K562 (cell line): ENCODE data around the gene ARHGAP28. TPM values are rescaled to one million over a fixed set of nuclear protein-coding genes. Genes with fewer than 3 reads are reported as not detected.

Source experiments
- ATF7 ChIP-seq: fragments of 450-650 bp; IDR thresholded peaks from 2 replicates; pipeline ENCODE4 v1.7.1; 2014; ENCODE audit warnings: mild to moderate bottlenecking, moderate library complexity
- CBFA2T3 ChIP-seq: fragments of 450-650 bp; IDR thresholded peaks from 2 replicates; pipeline ENCODE4 v1.6.1; 2017
- HNRNPLL ChIP-seq: fragments of 200-400 bp; formaldehyde crosslinking; IDR thresholded peaks from 2 replicates; pipeline ENCODE4 v1.6.1; 2017; ENCODE audit warnings: low read length, low read depth, mild to moderate bottlenecking; ENCODE audit not compliant: poor library complexity, severe bottlenecking
- KLF1 ChIP-seq: fragments of 450-650 bp; IDR thresholded peaks from 2 replicates; pipeline ENCODE4 v1.6.1; 2016; ENCODE audit warnings: missing genetic modification characterization, missing compliant biosample characterization
- L3MBTL2 ChIP-seq: fragments of 450-650 bp; IDR thresholded peaks from 2 replicates; pipeline ENCODE4 v1.6.1; 2016; ENCODE audit warnings: mild to moderate bottlenecking, moderate library complexity
- MYBL2 ChIP-seq, 2 experiments: fragments of 450-650 bp in 1 of 2; sonication (generic) in 1 of 2; formaldehyde crosslinking in 1 of 2; IDR thresholded peaks; 2 replicates each; pipeline versions ENCODE4 v1.6.1 to v1.8.1; 2017 to 2022; ENCODE audit warnings: borderline replicate concordance in 1 of 2, inconsistent platforms in 1 of 2, low read depth in 1 of 2, mild to moderate bottlenecking in 1 of 2, missing genetic modification reagents in 1 of 2, moderate library complexity in 1 of 2
- NR2C2 ChIP-seq, 2 experiments: fragments of 200-800 bp in 1 of 2; sonication (Bioruptor generic) in 1 of 2; sonication (generic) in 1 of 2; formaldehyde crosslinking in 1 of 2; IDR thresholded peaks; 2 replicates each; pipeline versions ENCODE4 v1.6.1 to v1.8.0; 2016 to 2022; ENCODE audit warnings: mild to moderate bottlenecking in 1 of 2, missing compliant biosample characterization in 1 of 2, missing genetic modification characterization in 1 of 2, missing genetic modification reagents in 1 of 2
- POLR2A ChIP-seq: fragments of 450-650 bp; conservative IDR thresholded peaks from 2 replicates; pipeline ENCODE4 v1.6.1; 2016
- RBFOX2 ChIP-seq: fragments of 200-400 bp; formaldehyde crosslinking; IDR thresholded peaks from 2 replicates; pipeline ENCODE4 v1.6.1; 2017; ENCODE audit warnings: low read depth, mild to moderate bottlenecking, low read length, moderate library complexity
- RNF2 ChIP-seq: sonication (generic); IDR thresholded peaks from 2 replicates; pipeline ENCODE4 v1.6.1; 2016
- SAFB2 ChIP-seq: fragments of 200-400 bp; formaldehyde crosslinking; IDR thresholded peaks from 2 replicates; pipeline ENCODE4 v1.6.1; 2018; ENCODE audit warnings: borderline replicate concordance, low read length, low read depth, moderate library complexity; ENCODE audit not compliant: severe bottlenecking
- SMAD4 ChIP-seq: fragments of 250-450 bp; sonication (Bioruptor Pico); conservative IDR thresholded peaks from 2 replicates; pipeline ENCODE4 v1.8.0; 2021; ENCODE audit warnings: inconsistent platforms, mild to moderate bottlenecking, moderate library complexity
- SREBF2 ChIP-seq: sonication (generic); formaldehyde crosslinking; IDR thresholded peaks from 2 replicates; pipeline ENCODE4 v1.4.0; 2020; ENCODE audit warnings: mild to moderate bottlenecking, missing genetic modification reagents
- TAF1 ChIP-seq: IDR thresholded peaks from 2 replicates; pipeline ENCODE4 v1.6.1; 2011; ENCODE audit warnings: mild to moderate bottlenecking, low read length, moderate library complexity; ENCODE audit not compliant: insufficient read depth, control insufficient read depth, severe bottlenecking; ENCODE audit errors: extremely low read depth
- TAF7 ChIP-seq: fragments of 450-650 bp; IDR thresholded peaks from 2 replicates; pipeline ENCODE4 v1.6.1; 2016; ENCODE audit warnings: missing genetic modification characterization, missing compliant biosample characterization
- THRA ChIP-seq: fragments of 450-650 bp; IDR thresholded peaks from 2 replicates; pipeline ENCODE4 v1.6.1; 2017; ENCODE audit warnings: mild to moderate bottlenecking, moderate library complexity
- TOE1 ChIP-seq, 2 experiments: fragments of 450-650 bp in 1 of 2; sonication (generic) in 1 of 2; formaldehyde crosslinking in 1 of 2; IDR thresholded peaks; 2 replicates each; pipeline versions ENCODE4 v1.7.1 to v1.8.0; 2016 to 2022; ENCODE audit warnings: borderline replicate concordance in 2 of 2, mild to moderate bottlenecking in 2 of 2, antibody characterized with exemption in 1 of 2, inconsistent platforms in 1 of 2, low read depth in 1 of 2, missing genetic modification reagents in 1 of 2, moderate library complexity in 1 of 2
- ZBTB1 ChIP-seq: sonication (generic); formaldehyde crosslinking; IDR thresholded peaks from 2 replicates; pipeline ENCODE4 v1.8.1; 2023; ENCODE audit warnings: missing genetic modification reagents, low read depth, mild to moderate bottlenecking, borderline replicate concordance
- ZBTB17 ChIP-seq: fragments of 450-650 bp; formaldehyde crosslinking; IDR thresholded peaks from 2 replicates; pipeline ENCODE4 v1.4.0; 2020; ENCODE audit warnings: mild to moderate bottlenecking
- ZNF134 ChIP-seq: fragments of 250-450 bp; sonication (Bioruptor Pico); conservative IDR thresholded peaks from 2 replicates; pipeline ENCODE4 v1.4.0; 2020
- ZNF639 ChIP-seq, 2 experiments: fragments of 200-800 bp in 1 of 2; sonication (Bioruptor generic) in 1 of 2; sonication (generic) in 1 of 2; formaldehyde crosslinking in 1 of 2; IDR thresholded peaks in 1 of 2; conservative IDR thresholded peaks in 1 of 2; 2 replicates each; pipeline versions ENCODE4 v1.5.0 to v1.6.1; 2016 to 2020; ENCODE audit warnings: missing compliant biosample characterization in 1 of 2, missing genetic modification characterization in 1 of 2, missing genetic modification reagents in 1 of 2
- polyA plus RNA-seq, 8 experiments: library from polyadenylated mRNA; depleted of rRNA in 4 of 8; stranded (reverse) in 5 of 8; unstranded in 3 of 8; fragments of >200 nt; fragmentation: Nextera tagmentation in 2 of 8; fragmentation: Illumina TruSeq in 1 of 8; extraction: Ambion mirVana in 2 of 8; extraction: Trizol in 1 of 8; gene quantifications; 2 replicates each; pipeline versions ENCODE4 v1.2.1 to v1.2.3, GENCODE V29; 2011 to 2014; ENCODE audit warnings: inconsistent platforms in 1 of 8, missing spikeins in 1 of 8
- total RNA-seq, 7 experiments: library from RNA; depleted of rRNA in 6 of 7; stranded (reverse); fragments of >200 nt in 6 of 7; fragmentation: Illumina TruSeq in 2 of 7; extraction: Trizol in 2 of 7; gene quantifications; 2 replicates each; pipeline versions ENCODE4 v1.2.1 to v1.2.3, GENCODE V29; 2011 to 2021; ENCODE audit warnings: low replicate concordance in 1 of 7
- TF ChIP-seq, protein P1 (sequence below): sonication (generic); formaldehyde crosslinking; IDR thresholded peaks from 2 replicates; pipeline ENCODE4 v1.8.0; 2022; ENCODE audit warnings: mild to moderate bottlenecking, missing genetic modification reagents, borderline replicate concordance

The ARHGAP28 gene
- total and polyA plus RNA-seq, 9 of the 15 experiments (the other 6 are each of a cell fraction or from before 2014, with no cell fraction given) = 0.93 to 5.9 (median 5.0) TPM

DNA sequence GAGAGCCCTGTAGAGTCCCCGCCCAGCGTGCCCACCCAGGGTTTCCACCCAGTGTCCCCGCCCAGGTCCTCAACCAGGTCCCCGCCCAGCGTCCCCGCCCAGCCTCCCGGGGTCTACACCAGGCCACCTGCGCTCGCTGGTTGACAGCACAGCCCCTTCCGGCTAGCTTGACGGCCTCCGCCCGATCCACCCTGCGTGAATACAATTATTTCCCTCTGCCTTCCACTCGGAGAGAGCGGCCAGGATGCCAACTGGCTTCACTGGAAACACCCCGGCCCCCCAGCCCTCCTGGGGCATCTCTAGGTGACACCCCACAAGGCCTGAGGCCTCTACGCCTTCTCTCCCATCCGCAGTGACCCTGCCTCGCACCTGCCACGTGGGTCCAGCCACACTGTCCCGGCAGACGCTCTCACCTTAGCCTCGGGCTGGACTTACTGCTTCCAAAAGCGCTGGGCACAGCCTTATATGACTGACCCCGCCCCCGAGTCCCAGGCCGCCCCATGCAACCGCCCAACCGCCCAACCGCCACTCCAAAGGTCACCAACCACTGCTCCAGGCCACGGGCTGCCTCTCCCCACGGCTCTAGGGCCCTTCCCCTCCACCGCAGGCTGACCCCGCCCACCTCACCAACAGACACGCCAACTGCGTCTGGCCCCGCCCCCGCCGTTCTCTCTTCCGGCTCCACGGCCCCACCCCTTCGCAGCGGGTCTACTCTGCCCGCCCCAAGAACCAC is 200.0 kb downstream of the ARHGAP28 start (continued):
- TF ChIP-seq TOE1 (IDR thresholded peaks at IDR 0.05; ENCODE audit: borderline replicate concordance) (no peak), TOE1 (CRISPR knock-in tag; IDR thresholded peaks at IDR 0.05; ENCODE audit: borderline replicate concordance, low read depth) (no peak), TAF7 (tag) (peak; percentile 56), RNF2 (peak; percentile 78; the same call in 1 of the 2 replicates), THRA (no peak), ZBTB1 (CRISPR knock-in tag) (peak; percentile 81; the same call in 1 of the 2 replicates), ZBTB17 (CRISPR knock-in tag) (peak; percentile 88), POLR2A (peak; percentile 52; the same call in 1 of the 2 replicates), SMAD4 (peak; percentile 75; the same call in 1 of the 2 replicates), SREBF2 (no peak), RBFOX2 (peak; percentile 88), ZNF639 (CRISPR knock-in tag; conservative IDR thresholded peaks at IDR 0.05 in 1 of 2, IDR thresholded peaks at IDR 0.05 in 1 of 2) (peak in 1 of 2 experiments; percentile 81; a peak in 2 of 4 replicates), HNRNPLL (peak; percentile 38), L3MBTL2 (peak; percentile 90), ZNF134 (CRISPR knock-in tag) (no peak), TAF1 (peak; percentile 15), NR2C2 (CRISPR knock-in tag; IDR thresholded peaks at IDR 0.05) (no peak; the same call in 1 of the 2 replicates), NR2C2 (tag; IDR thresholded peaks at IDR 0.05) (peak; percentile 85), MYBL2 (IDR thresholded peaks at IDR 0.05; ENCODE audit: low read depth) (peak; percentile 75), MYBL2 (CRISPR knock-in tag; IDR thresholded peaks at IDR 0.05; ENCODE audit: borderline replicate concordance) (no peak), ATF7 (peak; percentile 39; the same call in 1 of the 2 replicates), KLF1 (tag) (peak; percentile 67; the same call in 1 of the 2 replicates), CBFA2T3 (0 out of 2 replicates have a peak, but pooled peaks have one; percentile 4), SAFB2 (no peak)
- TF ChIP-seq, protein P1, sequence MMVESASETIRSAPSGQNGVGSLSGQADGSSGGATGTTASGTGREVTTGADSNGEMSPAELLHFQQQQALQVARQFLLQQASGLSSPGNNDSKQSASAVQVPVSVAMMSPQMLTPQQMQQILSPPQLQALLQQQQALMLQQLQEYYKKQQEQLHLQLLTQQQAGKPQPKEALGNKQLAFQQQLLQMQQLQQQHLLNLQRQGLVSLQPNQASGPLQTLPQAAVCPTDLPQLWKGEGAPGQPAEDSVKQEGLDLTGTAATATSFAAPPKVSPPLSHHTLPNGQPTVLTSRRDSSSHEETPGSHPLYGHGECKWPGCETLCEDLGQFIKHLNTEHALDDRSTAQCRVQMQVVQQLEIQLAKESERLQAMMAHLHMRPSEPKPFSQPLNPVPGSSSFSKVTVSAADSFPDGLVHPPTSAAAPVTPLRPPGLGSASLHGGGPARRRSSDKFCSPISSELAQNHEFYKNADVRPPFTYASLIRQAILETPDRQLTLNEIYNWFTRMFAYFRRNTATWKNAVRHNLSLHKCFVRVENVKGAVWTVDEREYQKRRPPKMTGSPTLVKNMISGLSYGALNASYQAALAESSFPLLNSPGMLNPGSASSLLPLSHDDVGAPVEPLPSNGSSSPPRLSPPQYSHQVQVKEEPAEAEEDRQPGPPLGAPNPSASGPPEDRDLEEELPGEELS (CRISPR knock-in tag) = no peak
